ENCODE data around the gene GRK7.

GRK7 gene

DNA sequence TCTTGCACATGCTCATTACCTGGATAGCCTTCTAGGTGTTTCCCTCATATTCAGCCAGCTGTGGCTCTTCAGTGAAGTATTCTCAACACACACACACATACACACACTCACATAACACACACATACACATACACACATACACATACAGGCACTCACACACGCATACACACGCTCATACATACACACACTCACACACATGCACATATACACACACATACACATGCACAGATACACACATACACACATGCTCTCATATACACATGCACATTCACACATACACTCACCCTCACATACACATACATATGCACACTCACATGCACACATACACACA, 41.2 kb downstream of the GRK7 start:
- H3K4me3 ChIP-seq (ENCODE audit: low read depth, low read length), result no peak overlapping the region
- TF ChIP-seq, protein P1, sequence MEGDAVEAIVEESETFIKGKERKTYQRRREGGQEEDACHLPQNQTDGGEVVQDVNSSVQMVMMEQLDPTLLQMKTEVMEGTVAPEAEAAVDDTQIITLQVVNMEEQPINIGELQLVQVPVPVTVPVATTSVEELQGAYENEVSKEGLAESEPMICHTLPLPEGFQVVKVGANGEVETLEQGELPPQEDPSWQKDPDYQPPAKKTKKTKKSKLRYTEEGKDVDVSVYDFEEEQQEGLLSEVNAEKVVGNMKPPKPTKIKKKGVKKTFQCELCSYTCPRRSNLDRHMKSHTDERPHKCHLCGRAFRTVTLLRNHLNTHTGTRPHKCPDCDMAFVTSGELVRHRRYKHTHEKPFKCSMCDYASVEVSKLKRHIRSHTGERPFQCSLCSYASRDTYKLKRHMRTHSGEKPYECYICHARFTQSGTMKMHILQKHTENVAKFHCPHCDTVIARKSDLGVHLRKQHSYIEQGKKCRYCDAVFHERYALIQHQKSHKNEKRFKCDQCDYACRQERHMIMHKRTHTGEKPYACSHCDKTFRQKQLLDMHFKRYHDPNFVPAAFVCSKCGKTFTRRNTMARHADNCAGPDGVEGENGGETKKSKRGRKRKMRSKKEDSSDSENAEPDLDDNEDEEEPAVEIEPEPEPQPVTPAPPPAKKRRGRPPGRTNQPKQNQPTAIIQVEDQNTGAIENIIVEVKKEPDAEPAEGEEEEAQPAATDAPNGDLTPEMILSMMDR (IDR thresholded peaks at IDR 0.05; ENCODE audit: control insufficient read depth, extremely low read depth, insufficient read depth), result no peak
- DNase-seq (ENCODE audit: low read depth), result no peak

DNA sequence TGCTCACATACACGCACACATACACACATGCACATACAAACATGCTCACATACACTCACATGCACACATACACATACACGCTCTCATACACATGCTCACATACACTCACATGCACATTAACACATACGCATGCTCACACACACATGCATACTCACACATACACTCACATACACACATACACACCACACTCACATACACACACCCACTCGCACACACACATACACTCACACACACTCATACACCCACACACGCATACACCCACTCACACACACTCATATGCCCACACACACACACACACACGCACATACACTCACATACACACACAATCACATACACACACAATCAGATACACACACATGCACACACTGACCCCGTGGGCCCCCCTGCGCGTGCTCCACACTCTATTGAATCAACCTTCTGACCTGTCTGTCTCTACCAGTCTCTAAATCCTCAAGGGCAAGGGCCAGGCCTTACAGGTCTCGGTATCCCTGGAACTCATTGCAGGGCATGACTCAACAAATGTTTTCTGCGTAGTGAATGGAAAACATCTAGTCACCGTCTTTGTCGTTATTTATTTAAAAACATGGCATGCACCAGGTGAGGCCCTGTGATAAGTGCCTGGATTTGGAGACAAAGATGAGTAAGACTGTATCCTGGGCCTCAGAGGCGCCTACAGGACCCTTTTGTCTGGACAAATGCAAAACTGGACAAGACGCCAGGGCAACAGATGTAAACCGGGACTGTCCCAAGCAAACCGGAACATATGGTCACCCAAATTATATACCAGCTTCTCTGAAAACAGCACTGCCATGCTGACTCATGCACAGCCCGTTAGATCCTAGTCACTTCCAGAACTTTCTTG, 41.8 kb downstream of the GRK7 start:
- TF ChIP-seq, protein P1 (IDR thresholded peaks at IDR 0.05; ENCODE audit: control insufficient read depth, extremely low read depth, insufficient read depth), result no peak
- no peak overlapping the region for H3K4me3 ChIP-seq (ENCODE audit: low read depth, low read length)
- DNase-seq (ENCODE audit: low read depth), result no peak

DNA sequence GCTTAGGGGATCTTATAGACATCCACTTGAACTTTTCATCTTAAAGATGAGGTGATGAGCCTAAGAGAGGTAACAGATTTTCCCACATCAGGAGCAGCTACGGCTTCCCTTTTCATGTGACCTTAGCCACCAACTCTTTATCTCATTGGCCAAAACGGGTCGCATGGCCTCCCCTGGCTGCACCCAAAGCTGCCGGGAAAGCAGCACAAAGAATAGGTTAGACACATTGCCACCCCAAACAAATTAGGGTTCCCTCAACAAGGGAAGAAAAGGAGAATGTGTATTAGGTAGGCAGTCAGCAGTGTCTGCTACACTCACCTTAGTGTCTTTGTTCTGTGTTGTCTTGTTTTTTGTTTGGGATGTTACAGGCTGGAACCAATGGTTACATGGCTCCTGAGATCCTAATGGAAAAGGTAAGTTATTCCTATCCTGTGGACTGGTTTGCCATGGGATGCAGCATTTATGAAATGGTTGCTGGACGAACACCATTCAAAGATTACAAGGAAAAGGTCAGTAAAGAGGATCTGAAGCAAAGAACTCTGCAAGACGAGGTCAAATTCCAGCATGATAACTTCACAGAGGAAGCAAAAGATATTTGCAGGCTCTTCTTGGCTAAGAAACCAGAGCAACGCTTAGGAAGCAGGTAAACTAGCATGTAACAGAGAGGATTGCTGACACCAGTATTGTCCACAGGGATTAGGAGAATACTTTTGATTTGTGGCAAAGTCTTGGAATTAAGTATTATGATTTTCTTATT, 44.2 kb downstream of the GRK7 start:
- no peak overlapping the region for H3K4me3 ChIP-seq (ENCODE audit: low read depth, low read length)
- DNase-seq (ENCODE audit: low read depth), result no peak
- TF ChIP-seq, protein P1 (IDR thresholded peaks at IDR 0.05; ENCODE audit: control insufficient read depth, extremely low read depth, insufficient read depth), result no peak

DNA sequence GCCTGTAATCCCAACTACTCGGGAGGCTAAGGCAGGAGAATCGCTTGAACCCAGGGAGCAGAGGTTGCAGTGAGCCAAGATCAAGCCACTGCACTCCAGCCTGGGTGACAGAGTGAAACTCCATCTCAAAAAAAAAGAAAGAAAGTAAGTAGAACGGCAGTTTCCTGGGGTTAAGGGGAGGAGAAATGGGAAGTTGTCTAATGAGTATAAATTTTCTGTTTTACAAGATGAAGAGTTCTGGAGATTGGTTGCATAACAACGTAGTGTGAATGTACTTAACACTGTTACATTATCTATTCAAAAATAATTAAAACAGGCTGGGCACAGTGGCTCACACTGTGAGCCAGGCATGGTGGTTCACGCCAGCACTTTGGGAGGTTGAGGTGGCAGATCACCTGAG, 45.4 kb downstream of the GRK7 start:
- no peak overlapping the region for H3K4me3 ChIP-seq (ENCODE audit: low read depth, low read length)
- TF ChIP-seq, protein P1 (IDR thresholded peaks at IDR 0.05; ENCODE audit: control insufficient read depth, extremely low read depth, insufficient read depth), result no peak
- DNase-seq (ENCODE audit: low read depth), result no peak

DNA sequence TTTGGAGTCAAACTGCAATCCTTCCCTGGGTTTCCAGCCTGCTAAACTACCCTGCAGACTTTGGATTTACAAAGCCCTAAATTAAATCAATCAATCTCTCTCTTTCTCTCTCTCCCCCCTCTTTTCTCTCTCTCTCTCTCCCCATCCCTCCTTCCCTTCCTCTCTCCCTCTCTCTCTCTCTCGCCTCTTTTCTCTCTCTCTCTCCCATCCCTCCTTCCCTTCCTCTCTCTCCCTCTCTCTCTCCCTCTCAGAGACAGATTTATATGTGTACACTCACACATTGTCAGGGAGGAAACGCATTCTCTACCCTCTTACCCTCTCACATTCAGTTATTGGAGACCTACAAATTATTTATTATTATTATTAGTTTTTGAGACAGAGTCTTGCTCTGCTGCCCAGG, 47.0 kb downstream of the GRK7 start:
- TF ChIP-seq, protein P1 (IDR thresholded peaks at IDR 0.05; ENCODE audit: control insufficient read depth, extremely low read depth, insufficient read depth), result no peak
- H3K4me3 ChIP-seq (ENCODE audit: low read depth, low read length), result no peak overlapping the region
- no peak for DNase-seq (ENCODE audit: low read depth)

DNA sequence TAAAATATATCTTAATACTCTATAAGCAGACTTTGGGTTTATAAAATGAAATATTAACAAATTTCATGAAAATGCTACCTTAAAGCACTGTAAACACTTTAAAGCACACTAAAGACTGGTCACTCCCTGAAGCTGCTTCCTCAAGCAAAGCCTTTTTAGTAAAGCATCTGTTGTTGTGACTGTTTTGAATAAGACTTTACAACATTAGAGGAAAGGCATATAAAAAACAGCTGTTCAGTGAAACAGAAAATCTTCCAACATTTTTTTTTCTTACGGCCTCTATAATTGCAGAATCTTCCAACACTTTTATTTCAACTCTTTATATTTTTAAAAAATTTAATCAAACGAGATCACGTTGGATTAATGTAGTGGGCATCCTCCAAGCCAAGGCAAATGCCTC, 48.1 kb downstream of the GRK7 start:
- no peak for DNase-seq (ENCODE audit: low read depth)
- H3K4me3 ChIP-seq (ENCODE audit: low read depth, low read length), result no peak overlapping the region
- TF ChIP-seq, protein P1 (IDR thresholded peaks at IDR 0.05; ENCODE audit: control insufficient read depth, extremely low read depth, insufficient read depth), result no peak

Data from LNCaP clone FGC (cell line).